H1 (cell line): ENCODE data around the gene HRH3. TPM values are rescaled to one million over a fixed set of nuclear protein-coding genes. Genes with fewer than 3 reads are reported as not detected.

ENCODE experiments used
- CTCF ChIA-PET: fragments of 300-600 bp; sonication (Branson Sonifier 250); formaldehyde crosslinking; loops from one replicate; lab custom pipeline; 2021; ENCODE audit not compliant: partially characterized antibody; lab: Charles Lee
- POLR2A ChIA-PET: fragments of 300-600 bp; sonication (Branson Sonifier 250); formaldehyde crosslinking; loops from one replicate; lab custom pipeline; 2021; ENCODE audit warnings: inconsistent platforms; ENCODE audit not compliant: partially characterized antibody; lab: Charles Lee
- DNase-seq, 2 experiments: peaks; one replicate each; pipeline versions ENCODE4 v3.0.0 to v3.0.0-alpha.2; 2010 to 2022; ENCODE audit warnings: low spot score in 2 of 2, low read depth in 1 of 2, mixed read lengths in 1 of 2
- FAIRE-seq: peaks from 2 replicates; lab custom pipeline; 2011; peaks lifted over from hg19 to GRCh38; lab: Jason Lieb, UNC
- H2AFZ ChIP-seq: 2 replicates; pipeline ENCODE4 v1.8.1; 2012; ENCODE audit warnings: low read length, inconsistent platforms
- H2AK5ac ChIP-seq: 2 replicates; pipeline ENCODE4 v1.6.1; 2013; ENCODE audit warnings: low read depth, low read length
- H2BK120ac ChIP-seq: replicated peaks from 2 replicates; pipeline ENCODE3; 2013; ENCODE audit warnings: low read depth, low read length, inconsistent platforms
- H2BK12ac ChIP-seq: 2 replicates; pipeline ENCODE4 v1.6.1; 2013; ENCODE audit warnings: low read depth, low read length
- H2BK15ac ChIP-seq: 2 replicates; pipeline ENCODE4 v1.6.1; 2013; ENCODE audit warnings: low read length
- H2BK20ac ChIP-seq: 2 replicates; pipeline ENCODE4 v1.6.1; 2013; ENCODE audit warnings: low read length
- H2BK5ac ChIP-seq: 2 replicates; pipeline ENCODE4 v1.6.1; 2013; ENCODE audit warnings: low read depth, low read length
- H3K14ac ChIP-seq: 2 replicates; pipeline ENCODE4 v1.6.1; 2013; ENCODE audit warnings: inconsistent platforms; ENCODE audit not compliant: insufficient read length
- H3K18ac ChIP-seq: 2 replicates; pipeline ENCODE4 v1.6.1; 2013; ENCODE audit warnings: low read length; ENCODE audit errors: extremely low read depth
- H3K23ac ChIP-seq: 2 replicates; pipeline ENCODE4 v1.6.1; 2013; ENCODE audit warnings: inconsistent platforms; ENCODE audit not compliant: insufficient read length
- H3K23me2 ChIP-seq: 2 replicates; pipeline ENCODE4 v1.6.1; 2013; ENCODE audit warnings: low read depth, low read length
- H3K27ac ChIP-seq: 2 replicates; pipeline ENCODE4 v1.6.1; 2011; ENCODE audit warnings: low read depth, low read length, inconsistent platforms
- H3K27me3 ChIP-seq, 4 experiments: replicated peaks in 1 of 4; 1 replicate in 1 of 4; 2 replicates in 3 of 4; pipeline versions ENCODE4 v1.6.1 to v1.8.1; 2011 to 2013; ENCODE audit warnings: low read length in 3 of 4, mild to moderate bottlenecking in 3 of 4, inconsistent platforms in 2 of 4, mixed read lengths in 2 of 4, moderate library complexity in 1 of 4; ENCODE audit not compliant: control insufficient read depth in 3 of 4, insufficient read depth in 3 of 4; ENCODE audit errors: extremely low read depth in 1 of 4
- H3K36me3 ChIP-seq, 4 experiments: 2 replicates each; pipeline versions ENCODE4 v1.6.1 to v1.8.1; 2011 to 2013; ENCODE audit warnings: mild to moderate bottlenecking in 4 of 4, low read length in 3 of 4, moderate library complexity in 2 of 4, control low read depth in 1 of 4, inconsistent platforms in 1 of 4; ENCODE audit not compliant: insufficient read depth in 4 of 4, control insufficient read depth in 2 of 4
- H3K4ac ChIP-seq: replicated peaks from 2 replicates; pipeline ENCODE3; 2013; ENCODE audit warnings: low read length, low read depth, mixed read lengths, inconsistent platforms; ENCODE audit not compliant: insufficient read length
- H3K4me1 ChIP-seq, 4 experiments: replicated peaks in 1 of 4; 1 replicate in 1 of 4; 2 replicates in 3 of 4; pipeline versions ENCODE4 v1.6.1 to v1.8.1; 2011 to 2013; ENCODE audit warnings: low read length in 3 of 4, inconsistent platforms in 2 of 4, mixed read lengths in 1 of 4; ENCODE audit not compliant: insufficient read depth in 4 of 4, control insufficient read depth in 3 of 4
- H3K4me2 ChIP-seq, 2 experiments: 2 replicates each; pipeline versions ENCODE4 v1.6.1 to v1.8.1; 2011 to 2013; ENCODE audit warnings: low read depth in 2 of 2, low read length in 2 of 2, control low read depth in 1 of 2, inconsistent platforms in 1 of 2, mild to moderate bottlenecking in 1 of 2; ENCODE audit not compliant: insufficient read depth in 1 of 2
- H3K4me3 ChIP-seq, 4 experiments: fragments of 200-600, 300-600 bp in 1 of 4; sonication (generic), shearing (Covaris generic), sonication (Bioruptor Twin) in 1 of 4; 2 replicates each; pipeline versions ENCODE4 v1.5.1 to v1.8.1; 2011 to 2016; ENCODE audit warnings: low read length in 4 of 4, low read depth in 3 of 4, control low read depth in 2 of 4, inconsistent platforms in 2 of 4, mild to moderate bottlenecking in 2 of 4, mixed read lengths in 1 of 4, moderate library complexity in 1 of 4; ENCODE audit not compliant: insufficient read depth in 2 of 4; ENCODE audit errors: extremely low read depth in 1 of 4
- H3K56ac ChIP-seq: replicated peaks from 2 replicates; pipeline ENCODE3; 2013; ENCODE audit warnings: low read depth, mild to moderate bottlenecking, mixed read lengths, low read length, inconsistent platforms; ENCODE audit not compliant: insufficient read length
- H3K79me1 ChIP-seq: 2 replicates; pipeline ENCODE4 v1.6.1; 2013; ENCODE audit warnings: low read depth, low read length, control low read depth
- H3K79me2 ChIP-seq, 2 experiments: 2 replicates each; pipeline versions ENCODE4 v1.6.1 to v1.8.1; 2012 to 2013; ENCODE audit warnings: low read length in 2 of 2, mild to moderate bottlenecking in 2 of 2, inconsistent platforms in 1 of 2; ENCODE audit not compliant: insufficient read depth in 2 of 2, control insufficient read depth in 1 of 2
- H3K9ac ChIP-seq, 4 experiments: replicated peaks in 1 of 4; 1 replicate in 1 of 4; 2 replicates in 3 of 4; pipeline versions ENCODE4 v1.6.1 to v1.8.1; 2011 to 2013; ENCODE audit warnings: low read depth in 3 of 4, low read length in 3 of 4, control low read depth in 2 of 4, mild to moderate bottlenecking in 2 of 4, moderate library complexity in 2 of 4, inconsistent platforms in 1 of 4; ENCODE audit errors: extremely low read depth in 1 of 4
- H3K9me3 ChIP-seq, 2 experiments: 2 replicates each; pipeline versions ENCODE4 v1.6.1 to v1.8.1; 2012 to 2013; ENCODE audit warnings: mild to moderate bottlenecking in 2 of 2, moderate library complexity in 2 of 2, control low read depth in 1 of 2, inconsistent platforms in 1 of 2, low read depth in 1 of 2, low read length in 1 of 2, mixed read lengths in 1 of 2; ENCODE audit not compliant: insufficient read depth in 2 of 2
- H4K20me1 ChIP-seq, 2 experiments: replicated peaks in 1 of 2; 2 replicates each; pipeline versions ENCODE3 to v1.8.1; 2011 to 2013; ENCODE audit warnings: inconsistent platforms in 2 of 2, low read length in 2 of 2, mild to moderate bottlenecking in 1 of 2; ENCODE audit not compliant: insufficient read depth in 2 of 2, control insufficient read depth in 1 of 2
- H4K5ac ChIP-seq: 2 replicates; pipeline ENCODE4 v1.6.1; 2013; ENCODE audit warnings: low read length, low read depth, mixed read lengths, inconsistent platforms; ENCODE audit not compliant: insufficient read length
- H4K8ac ChIP-seq: 2 replicates; pipeline ENCODE4 v1.8.0; 2013; ENCODE audit warnings: mild to moderate bottlenecking, moderate library complexity, low read length, inconsistent platforms; ENCODE audit not compliant: insufficient read depth; ENCODE audit errors: extremely low read depth
- H4K91ac ChIP-seq: replicated peaks from 2 replicates; pipeline ENCODE3; 2013; ENCODE audit warnings: low read length, mixed read lengths, inconsistent platforms; ENCODE audit not compliant: insufficient read length
- CBX5 ChIP-seq: fragments of 300-800, 300-1000 bp; sonication (generic); IDR thresholded peaks from 2 replicates; pipeline ENCODE4 v1.7.1; 2016; ENCODE audit warnings: antibody characterized with exemption, low read length, low read depth
- CBX8 ChIP-seq: fragments of 300-800, 300-1000 bp; sonication (generic); IDR thresholded peaks from 2 replicates; pipeline ENCODE4 v1.7.1; 2016; ENCODE audit warnings: low read depth, low read length, borderline replicate concordance
- CEBPB ChIP-seq: IDR thresholded peaks from 2 replicates; pipeline ENCODE4 v1.6.1; 2012; ENCODE audit warnings: low read depth, low read length
- CHD2 ChIP-seq: IDR thresholded peaks from 2 replicates; pipeline ENCODE4 v1.6.1; 2012; ENCODE audit warnings: low read length, improper control_type of control experiment
- GABPA ChIP-seq: IDR thresholded peaks from 2 replicates; pipeline ENCODE4 v1.6.1; 2011; ENCODE audit warnings: mild to moderate bottlenecking, low read length, moderate library complexity, borderline replicate concordance; ENCODE audit not compliant: insufficient read depth
- JUND ChIP-seq: IDR thresholded peaks from 2 replicates; pipeline ENCODE4 v1.6.1; 2011; ENCODE audit warnings: mild to moderate bottlenecking, improper control_type of control experiment, low read length
- KDM4A ChIP-seq: IDR thresholded peaks from one replicate; pipeline ENCODE4 v1.7.1; 2012; ENCODE audit warnings: low read depth, mild to moderate bottlenecking, moderate library complexity, low read length, inconsistent platforms; ENCODE audit not compliant: severe bottlenecking
- SP1 ChIP-seq: IDR thresholded peaks from 2 replicates; pipeline ENCODE4 v1.6.1; 2011; ENCODE audit warnings: low read depth, low read length
- TAF7 ChIP-seq: optimal IDR thresholded peaks from 2 replicates; pipeline ENCODE3; 2011; ENCODE audit warnings: low read depth, mild to moderate bottlenecking, inconsistent platforms, low read length, moderate library complexity, borderline replicate concordance
- TCF12 ChIP-seq: IDR thresholded peaks from 2 replicates; pipeline ENCODE4 v1.6.1; 2011; ENCODE audit warnings: low read depth, mild to moderate bottlenecking, low read length
- WGBS, 2 experiments: shearing (Covaris generic) in 1 of 2; methylation state at CpG; one replicate each; pipeline versions ENCODE4 v1.1.6 to v1.1.7; 2013 to 2015; ENCODE audit warnings: low lambda C conversion rate in 2 of 2, mixed read lengths in 2 of 2, inconsistent platforms in 1 of 2, low coverage in 1 of 2, missing lambda C conversion rate in 1 of 2; ENCODE audit not compliant: insufficient replicate concordance in 2 of 2, insufficient coverage in 1 of 2, insufficient read length in 1 of 2; ENCODE audit errors: extremely low coverage in 1 of 2, missing lambda C conversion rate in 1 of 2; 5-methylcytosine and 5-hydroxymethylcytosine counted together
- polyA plus RNA-seq, 7 experiments: library from polyadenylated mRNA; depleted of rRNA in 3 of 7; stranded (reverse) in 5 of 7; unstranded in 2 of 7; fragments of >200 nt in 5 of 7; fragments of 200-250 nt in 2 of 7; gene quantifications; 1 replicate in 5 of 7; 2 replicates in 1 of 7; 4 replicates in 1 of 7; pipeline versions ENCODE4 v1.2.1 to v1.2.3, GENCODE V29; 2011 to 2013; ENCODE audit warnings: missing spikeins in 2 of 7, mixed read lengths in 2 of 7
- total RNA-seq: library from RNA; stranded (reverse); fragmentation: NEBNext Ultra II Directional; extraction: Animal tissue kit (Norgen Biotek cat#: 25700); gene quantifications from 2 replicates; pipeline ENCODE4 v1.2.1, GENCODE V29; 2021
- TF ChIP-seq, protein P1 (sequence below): IDR thresholded peaks from 2 replicates; pipeline ENCODE4 v1.6.1; 2011; ENCODE audit warnings: low read depth, mild to moderate bottlenecking, low read length; ENCODE audit not compliant: insufficient read depth

The HRH3 gene
- total and polyA plus RNA-seq, 2 of the 8 experiments (the other 6 are each of a cell fraction or from before 2014, with no cell fraction given): 2.0 to 4.5 TPM

DNA sequence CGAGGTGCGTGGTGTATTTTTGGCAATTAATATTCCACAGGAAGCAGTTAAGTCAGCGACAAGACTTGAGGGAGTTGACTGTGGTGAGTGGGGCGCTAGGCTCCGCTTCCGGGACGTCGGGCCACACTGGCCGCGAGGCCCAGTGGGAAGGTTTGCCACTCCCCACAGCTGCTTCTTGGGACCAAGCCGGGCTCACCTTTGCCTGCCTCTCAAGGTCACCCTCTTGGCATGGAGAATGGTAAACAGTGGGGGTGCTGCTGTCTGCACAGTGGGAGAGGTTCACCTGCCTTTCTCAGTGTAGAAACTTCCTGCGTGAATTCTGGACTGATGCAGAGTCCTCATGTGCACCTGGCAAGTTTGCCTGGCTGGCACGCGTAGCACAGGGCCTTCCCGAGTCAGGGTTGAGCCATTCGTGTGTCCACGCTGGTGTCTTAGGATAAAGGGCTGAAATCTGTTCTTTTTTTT lies 24.6 kb upstream of the HRH3 start:
- Histone ChIP-seq H3K23ac (no peak overlapping the region), H2BK12ac (no peak overlapping the region), H2BK20ac (no peak overlapping the region), H4K8ac (no peak overlapping the region), H3K4ac (no peak overlapping the region), H2AK5ac (no peak overlapping the region), H3K9ac (no peak overlapping the region), H2AFZ (no peak overlapping the region), H3K56ac (no peak overlapping the region), H3K23me2 (no peaks in the 10 kb centered on the region), H3K79me2 (peaks cover 6 to 88% of the 10 kb centered on the region in 2 experiments), H3K4me1 (peaks cover 0 to 3% (median under 1%) of the 10 kb centered on the region in 4 experiments; a peak in 2 of 7 replicates), H2BK5ac (no peak overlapping the region), H3K36me3 (peaks cover 0 to 2% (median 0%) of the 10 kb centered on the region in 4 experiments; a peak in 1 of 8 replicates), H4K5ac (no peak overlapping the region), H4K20me1 (peaks cover 17 to 41% of the 10 kb centered on the region in 2 experiments), H3K79me1 (peaks cover 28% of the 10 kb centered on the region), H2BK15ac (no peak overlapping the region), H4K91ac (no peak overlapping the region), H3K9me3 (no peaks in the 10 kb centered on the region), H3K27ac (no peak overlapping the region), H3K4me3 (no peak overlapping the region), H2BK120ac (no peak overlapping the region), H3K4me2 (no peak overlapping the region), H3K18ac (no peak overlapping the region), H3K27me3 (no peaks in the 10 kb centered on the region), H3K14ac (no peak overlapping the region)
- ChIA-PET CTCF (interaction anchor here (0.7 to 3.5 kb wide), 3 partner anchors 11 to 35 kb away, joined by 4 to 18 read pairs (median 7); no protein-coding TSS in a partner anchor), POLR2A (no interaction called here)
- WGBS, 2 experiments: 95% methylated on average over 17 of the region's 17 CpGs; no CpG with 5 or more reads in 1 of the 2 experiments
- DNase-seq: no peak
- TF ChIP-seq CEBPB (no peak), CBX5 (no peak), SP1 (no peak), CBX8 (no peak), TCF12 (no peak), CHD2 (no peak), KDM4A (no peak), JUND (no peak), TAF7 (no peak), GABPA (no peak)
- TF ChIP-seq, protein P1, sequence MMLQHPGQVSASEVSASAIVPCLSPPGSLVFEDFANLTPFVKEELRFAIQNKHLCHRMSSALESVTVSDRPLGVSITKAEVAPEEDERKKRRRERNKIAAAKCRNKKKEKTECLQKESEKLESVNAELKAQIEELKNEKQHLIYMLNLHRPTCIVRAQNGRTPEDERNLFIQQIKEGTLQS: no peak
- no peak for FAIRE-seq
